GM18511 (cell line): ENCODE results near the gene SNX15.

Source experiments
- ATAC-seq: cut with Tn5 transposase; IDR thresholded peaks from one replicate; pipeline ENCODE4 v1.9.1; 2021; ENCODE audit warnings: mild to moderate bottlenecking, moderate library complexity; ENCODE audit not compliant: unreplicated experiment

The SNX15 gene

DNA sequence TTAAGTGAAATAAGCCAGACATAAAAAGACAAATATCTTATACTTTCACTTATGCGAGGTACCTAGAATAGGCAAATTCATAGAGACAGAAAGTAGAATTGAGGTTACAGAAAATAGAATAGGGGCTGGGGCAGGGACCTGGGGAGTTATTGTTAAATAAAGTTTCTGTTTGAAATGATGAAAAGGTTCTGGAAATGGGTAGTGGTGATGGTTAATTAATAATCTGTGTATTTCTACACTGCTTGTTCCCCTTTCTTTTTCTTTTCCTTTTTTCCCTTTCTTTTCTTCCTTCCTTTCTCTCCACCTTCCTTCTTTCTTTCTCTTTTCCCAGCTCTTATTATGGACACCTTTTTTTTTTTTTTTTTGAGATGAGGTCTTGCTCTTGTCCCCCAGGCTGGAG lies 28.3 kb downstream of the SNX15 start:
- no peak for ATAC-seq

DNA sequence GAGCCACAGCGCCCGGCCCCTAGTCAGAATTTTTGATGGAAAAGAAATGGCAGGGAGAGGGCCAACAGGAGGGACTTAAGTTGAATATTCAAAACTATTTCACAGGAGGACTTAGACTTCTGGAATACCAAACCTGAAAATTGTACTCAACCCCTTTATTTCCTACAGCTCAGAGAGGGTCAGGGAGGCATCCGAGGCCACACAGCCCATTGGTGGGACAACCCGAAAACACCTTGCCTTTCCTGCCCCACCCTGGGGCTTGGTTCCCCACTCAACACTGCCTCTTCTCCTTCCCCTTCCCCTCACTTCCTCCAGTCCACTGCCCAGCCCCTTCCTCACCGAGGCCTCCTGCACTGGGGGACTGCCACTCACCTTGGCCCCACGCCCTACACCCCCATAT lies 29.8 kb downstream of the SNX15 start:
- ATAC-seq, result no peak

DNA sequence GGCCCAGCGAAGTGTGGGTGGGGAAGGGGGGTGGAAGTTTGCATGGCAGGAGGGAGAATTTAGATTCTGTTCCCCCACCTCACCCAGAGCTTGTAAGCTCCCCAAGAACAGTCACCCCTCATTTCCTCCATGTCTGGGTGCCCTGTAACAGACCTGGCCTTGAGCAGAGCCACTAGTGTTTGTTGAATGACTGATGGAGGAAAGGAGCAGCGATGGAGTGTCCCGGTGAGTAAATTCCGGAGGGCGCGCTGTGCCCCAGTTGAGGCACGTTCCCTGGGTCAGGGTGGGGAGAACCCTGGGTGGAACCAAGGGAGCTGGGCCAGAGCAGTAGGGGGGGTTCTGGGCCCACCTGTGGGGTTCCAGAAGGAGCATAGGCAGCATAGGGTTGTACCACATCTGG lies 30.3 kb downstream of the SNX15 start:
- ATAC-seq, result no peak

DNA sequence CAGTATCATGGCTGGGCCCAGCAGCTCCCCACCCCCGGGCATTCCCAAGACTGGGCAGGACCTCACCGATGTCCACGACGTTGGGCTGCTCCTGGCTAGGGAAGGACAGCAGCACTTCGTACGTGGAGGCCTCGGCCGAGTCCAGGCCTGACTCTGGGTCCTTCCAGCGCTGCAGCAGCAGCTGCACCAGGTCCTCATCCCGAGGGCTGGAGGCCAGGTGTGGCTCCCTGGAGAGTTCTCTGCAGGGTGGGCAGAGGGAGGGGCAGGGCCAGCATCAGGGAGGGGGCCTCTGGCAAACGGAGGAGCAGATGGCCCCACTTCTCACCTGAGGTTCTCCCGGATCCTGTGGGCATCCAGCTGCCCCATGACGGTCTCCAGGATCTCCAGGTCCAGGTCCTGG lies 30.8 kb downstream of the SNX15 start:
- ATAC-seq, result no peak

DNA sequence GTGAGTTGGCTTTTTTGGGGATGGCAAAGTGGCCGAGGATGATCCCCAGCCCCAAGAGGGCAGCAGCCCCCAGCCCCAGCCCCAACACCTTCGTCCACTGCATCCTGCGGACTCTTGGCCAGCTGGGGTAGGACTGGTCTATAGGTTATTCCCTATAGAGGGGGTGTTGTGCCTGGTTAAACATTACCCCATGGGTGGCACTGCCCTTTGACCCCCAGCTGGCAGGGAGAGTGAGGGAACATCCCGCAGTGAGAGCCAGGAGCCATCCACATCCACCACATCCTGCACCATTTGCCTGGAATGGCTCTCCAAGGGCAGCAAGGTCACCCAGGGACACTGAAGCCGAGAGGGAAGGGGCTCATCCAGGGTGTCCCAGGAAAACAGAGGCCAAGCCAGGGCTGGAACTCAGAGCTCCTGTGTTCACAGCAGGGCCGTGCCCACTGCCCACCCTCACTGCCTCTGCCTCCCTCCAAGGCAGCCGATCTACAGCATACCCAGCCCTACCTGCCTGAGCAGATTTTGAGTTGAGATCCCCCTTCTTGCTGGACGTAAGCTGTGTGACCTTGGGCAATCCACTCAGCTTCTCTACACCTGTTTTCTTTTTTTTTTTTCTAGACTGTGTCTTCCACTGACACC lies 31.3 kb downstream of the SNX15 start, which contains the start of gene NAALADL1:
TSS of gene NAALADL1 (minus strand) at position 135 of the 636 bp plus-strand sequence. CDS start at position 103, 32 bp downstream.
- ATAC-seq, result no peak

DNA sequence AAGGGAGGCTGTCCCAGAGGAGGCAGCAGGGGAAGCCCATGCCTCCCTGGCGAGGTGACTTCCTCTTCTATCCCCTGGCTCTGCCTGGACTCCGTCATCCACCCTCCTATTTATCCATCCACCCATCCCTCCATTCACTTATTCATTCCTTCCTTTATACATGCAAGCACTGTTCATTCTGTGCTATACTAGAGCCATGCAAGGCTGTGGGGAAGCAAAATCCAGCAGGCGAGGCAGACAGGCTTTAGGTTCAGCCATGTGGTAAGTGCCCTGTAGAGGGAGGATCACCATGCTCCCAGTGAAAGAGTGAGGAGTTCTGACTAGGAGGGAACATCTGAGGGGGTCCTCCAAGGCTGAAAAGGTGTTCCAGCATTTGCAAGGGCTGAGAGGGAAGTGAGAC lies 32.3 kb downstream of the SNX15 start:
- no peak for ATAC-seq

DNA sequence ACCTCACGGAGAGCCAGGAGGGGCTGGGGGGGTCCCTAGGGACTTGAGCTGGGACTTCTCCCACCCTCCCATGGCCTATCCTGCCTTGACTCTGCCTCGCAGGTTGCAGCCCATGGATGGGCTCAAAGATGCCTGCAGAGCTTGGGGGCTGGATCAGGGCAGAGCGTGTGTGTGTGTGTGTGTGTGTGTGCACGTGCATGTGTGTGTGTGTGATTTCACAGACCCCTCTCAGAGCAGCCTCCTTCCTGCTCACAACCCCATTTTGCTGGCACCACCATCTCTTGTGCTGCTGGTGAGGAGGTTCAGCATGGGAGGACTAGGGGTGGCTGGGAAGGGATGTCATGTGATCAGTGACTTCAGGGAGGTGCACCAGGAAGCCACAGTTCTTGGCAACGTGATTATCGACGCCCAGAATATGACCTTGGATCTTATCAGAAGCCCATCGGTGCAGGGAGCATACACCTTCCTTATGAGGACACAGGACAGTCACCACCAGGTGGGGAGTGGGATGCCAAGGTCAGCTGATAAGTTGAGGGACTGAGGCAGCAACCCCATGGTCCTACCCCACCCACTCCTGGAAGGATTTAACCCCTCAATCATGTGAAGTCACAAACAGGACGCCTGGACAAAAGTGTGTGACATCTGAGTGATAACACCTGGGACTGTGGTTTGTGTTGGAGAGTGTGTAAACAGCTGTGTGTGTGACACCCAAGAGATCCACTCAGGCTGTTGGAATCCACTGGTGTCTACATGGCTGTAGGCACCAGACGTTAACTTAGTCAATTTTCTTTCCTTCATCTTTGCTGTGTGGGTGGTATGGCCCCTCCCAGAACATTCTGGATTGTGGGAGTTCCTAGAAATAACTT lies 33.0 kb downstream of the SNX15 start:
- no peak for ATAC-seq

DNA sequence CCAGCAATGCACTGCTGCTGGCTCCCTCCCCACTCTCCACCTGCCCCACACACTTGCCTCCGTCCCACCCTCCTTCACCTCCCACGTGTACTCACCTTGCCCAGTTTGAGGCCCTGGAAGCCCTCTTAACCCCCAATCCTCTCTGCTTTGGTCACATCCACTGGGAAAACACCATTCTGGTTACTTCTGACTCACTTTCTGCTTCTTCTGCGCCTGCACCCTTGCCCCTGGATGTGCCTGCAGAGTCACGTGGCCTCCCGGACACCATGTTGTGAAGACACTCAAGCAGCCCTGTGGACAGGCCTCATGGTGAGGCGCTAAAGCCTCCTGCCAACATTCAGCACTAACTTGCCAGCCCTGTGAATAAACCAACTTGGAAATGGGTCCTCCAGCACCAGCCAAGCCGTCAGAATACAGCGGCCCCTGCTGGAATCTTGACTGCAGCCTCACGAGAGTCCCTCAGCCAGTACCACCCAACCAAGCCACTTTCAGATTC lies 33.7 kb downstream of the SNX15 start:
- no peak for ATAC-seq

DNA sequence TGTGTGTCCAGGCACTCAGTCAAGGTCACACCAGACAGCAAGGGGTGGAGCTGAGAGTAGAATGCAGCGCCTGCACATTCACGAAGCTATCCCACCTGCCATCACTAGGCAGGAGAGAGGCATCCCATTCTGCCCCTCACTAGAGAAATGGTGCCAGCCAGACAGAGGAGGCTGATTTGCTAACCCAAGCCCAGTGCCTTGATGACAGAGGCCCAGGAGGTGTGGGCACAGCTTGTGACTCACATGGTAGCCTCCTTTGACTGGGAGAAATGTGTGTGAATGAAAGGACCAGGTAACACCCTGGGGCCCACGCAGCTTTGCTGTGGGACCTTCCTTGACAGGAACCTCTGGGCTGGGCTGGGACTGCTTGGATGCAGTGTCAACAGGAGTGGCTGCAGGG lies 36.3 kb downstream of the SNX15 start:
- no peak for ATAC-seq

DNA sequence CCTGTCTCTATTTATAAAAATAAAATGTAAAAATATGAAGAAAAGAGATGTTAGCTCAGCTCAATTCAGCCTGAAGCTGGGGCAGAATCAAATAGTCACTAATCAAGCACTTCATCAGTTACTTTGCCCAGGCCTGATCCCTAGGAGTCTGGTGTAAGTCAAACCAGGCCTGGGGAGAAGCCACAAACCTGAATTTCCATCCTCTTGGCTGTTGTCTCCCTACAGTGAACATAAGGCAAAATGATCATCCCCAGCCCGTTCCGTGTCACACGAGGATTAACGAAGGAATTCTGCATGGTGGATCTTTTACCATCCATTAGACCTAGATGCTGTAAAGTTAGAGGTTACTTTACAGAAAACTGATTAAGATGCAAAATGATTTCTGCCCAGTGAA lies 37.6 kb downstream of the SNX15 start:
- no peak for ATAC-seq

DNA sequence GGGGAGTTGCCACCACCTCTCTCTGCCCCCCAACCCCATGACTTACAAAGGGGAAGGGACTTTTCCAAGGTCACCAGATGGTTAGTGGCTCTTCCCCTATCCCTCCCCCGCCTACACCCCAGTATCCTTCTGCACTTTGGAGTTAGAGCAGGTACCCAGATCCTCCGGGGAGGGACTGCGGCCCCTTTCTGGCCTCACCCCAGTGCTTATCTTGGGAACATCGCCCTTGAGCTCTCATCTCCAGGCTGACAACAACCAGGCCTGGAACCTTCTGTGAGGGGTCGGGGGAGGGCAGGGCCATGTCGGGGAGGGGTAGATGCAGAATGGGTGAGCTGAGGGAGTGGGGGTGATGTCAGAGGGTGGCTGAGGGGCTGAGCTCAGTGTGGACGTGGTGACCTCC lies 38.6 kb downstream of the SNX15 start:
- ATAC-seq, result no peak

DNA sequence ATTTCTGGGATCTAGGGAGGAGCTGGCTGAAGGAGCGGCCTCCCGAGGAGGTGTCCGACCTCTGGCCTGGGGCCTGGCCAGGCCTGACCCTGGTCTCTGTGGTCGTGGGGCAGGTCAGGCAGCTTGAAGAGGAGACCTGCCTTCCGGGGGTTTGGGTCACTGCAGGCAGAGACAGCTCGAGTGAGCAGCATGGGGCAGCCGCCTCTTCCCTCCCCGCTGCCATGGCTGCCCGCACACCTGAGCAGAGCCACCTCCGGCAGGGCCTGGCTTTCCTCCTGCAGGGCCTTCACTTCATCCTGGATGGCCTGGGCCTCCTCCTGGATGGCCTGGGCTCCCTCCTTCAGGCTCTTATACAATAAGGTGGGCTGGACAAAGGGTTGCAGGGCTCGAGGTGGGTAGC lies 39.1 kb downstream of the SNX15 start:
- no peak for ATAC-seq

DNA sequence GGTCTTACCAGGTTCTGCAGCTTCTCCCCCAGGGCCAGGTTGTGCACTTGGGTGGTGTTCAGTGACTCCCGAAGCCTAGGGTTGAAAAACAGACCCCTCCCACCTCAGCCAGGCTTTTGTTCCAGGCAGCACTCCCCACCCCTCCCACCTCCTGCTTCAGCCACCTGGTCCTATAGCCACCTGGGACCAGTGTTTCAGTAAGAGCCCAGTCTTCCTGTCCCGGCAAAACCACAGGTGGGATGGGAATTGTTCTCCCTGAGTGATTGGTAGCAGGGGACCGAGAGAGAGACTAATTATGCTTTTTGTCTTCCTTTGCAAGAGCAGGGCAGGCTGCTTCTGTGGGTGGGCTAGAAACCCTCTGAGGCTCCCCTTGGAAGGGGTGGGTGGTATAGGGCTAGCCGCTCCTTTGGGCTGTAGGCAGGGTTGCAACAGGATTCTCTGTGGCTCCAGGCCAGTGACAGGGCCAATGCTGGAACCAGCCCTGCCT lies 39.6 kb downstream of the SNX15 start:
- no peak for ATAC-seq

DNA sequence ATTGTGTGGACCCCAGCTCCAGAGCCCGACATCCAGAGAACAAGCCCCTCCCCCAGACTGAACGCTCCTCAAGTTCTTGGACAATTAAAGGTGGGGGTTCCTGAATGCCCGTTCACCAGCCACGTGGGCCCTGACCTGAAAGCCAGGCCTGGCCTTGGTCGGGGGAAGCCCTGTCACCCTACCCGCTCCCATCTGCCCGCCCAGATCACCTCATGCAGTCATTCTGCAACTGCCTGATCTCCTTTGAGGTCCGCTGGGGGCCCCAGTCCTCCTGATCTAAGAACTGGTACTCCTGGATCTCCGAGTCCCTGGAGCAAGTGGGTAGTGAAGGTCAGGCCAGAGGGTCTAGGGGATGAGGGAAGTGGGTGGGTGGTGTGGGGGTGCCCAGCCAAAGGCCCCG lies 40.2 kb downstream of the SNX15 start:
- ATAC-seq, result no peak

DNA sequence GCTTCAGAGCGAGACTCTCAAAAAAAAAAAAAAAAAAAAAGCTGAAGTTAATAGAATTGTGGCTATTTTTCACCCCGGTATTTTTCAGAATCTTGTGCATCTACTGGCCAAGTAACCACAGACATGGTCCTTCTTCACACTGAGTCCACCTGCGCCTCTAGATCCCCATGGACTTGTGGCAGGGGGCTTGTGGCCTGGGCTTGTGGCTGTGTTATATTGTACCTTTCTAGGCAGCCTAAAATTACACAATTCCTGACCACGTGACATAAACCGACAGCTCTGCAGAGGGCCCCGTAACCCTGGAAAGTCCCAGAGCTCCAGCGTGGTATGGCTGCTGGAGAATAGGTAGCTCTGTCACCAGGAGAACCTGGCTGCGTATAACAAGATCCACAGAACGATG lies 42.0 kb downstream of the SNX15 start:
- no peak for ATAC-seq

DNA sequence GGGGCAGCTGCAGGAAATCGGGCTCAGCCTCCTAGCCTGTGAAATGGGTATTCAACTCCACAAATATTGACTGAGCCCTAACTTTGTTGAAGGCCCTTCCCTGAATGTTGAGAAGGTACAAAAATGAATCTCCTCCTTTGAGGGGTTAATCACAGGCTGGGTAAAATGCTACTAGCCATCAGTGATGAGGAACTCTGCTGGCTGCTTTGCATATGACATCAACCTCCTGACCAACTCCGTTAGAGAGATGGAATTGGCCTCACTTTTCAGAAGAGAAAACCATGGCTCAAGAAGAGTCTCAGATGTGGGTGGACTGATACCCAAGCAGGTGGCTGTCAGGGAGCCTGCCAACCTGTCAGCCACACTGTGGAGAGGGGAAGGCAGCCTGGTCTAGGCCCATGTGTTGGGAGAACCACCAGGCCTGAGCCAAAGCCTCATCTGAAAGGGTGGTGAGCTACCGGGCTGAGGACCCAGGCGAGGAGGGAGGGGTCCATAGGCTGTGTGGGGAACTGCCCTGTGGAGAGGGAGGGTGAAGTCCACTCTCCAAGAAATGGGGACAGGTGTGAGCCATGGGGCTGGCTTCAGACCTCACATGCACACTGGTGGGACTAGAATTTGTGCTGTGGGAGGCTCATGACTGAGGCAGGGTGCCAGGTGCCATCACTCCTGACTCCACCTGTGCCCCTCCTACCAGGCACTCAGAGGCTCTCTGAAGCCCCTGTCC lies 44.8 kb downstream of the SNX15 start:
- no peak for ATAC-seq

DNA sequence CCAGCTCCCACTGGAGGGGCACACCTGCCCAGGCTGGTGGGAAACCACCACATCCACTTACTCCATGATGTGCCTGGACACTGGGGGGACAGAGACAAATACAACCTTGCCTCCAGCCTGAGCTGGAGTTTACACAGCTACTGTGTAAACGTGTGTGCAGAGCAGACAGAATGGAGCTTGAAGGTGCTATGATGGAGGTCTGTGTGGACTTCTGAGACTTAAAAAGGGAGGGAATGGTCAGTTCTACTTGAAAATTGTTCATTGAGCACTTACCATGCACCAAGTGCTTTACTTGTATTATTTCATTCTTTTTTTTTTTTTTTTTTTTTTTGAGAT lies 45.4 kb downstream of the SNX15 start:
- ATAC-seq, result no peak

DNA sequence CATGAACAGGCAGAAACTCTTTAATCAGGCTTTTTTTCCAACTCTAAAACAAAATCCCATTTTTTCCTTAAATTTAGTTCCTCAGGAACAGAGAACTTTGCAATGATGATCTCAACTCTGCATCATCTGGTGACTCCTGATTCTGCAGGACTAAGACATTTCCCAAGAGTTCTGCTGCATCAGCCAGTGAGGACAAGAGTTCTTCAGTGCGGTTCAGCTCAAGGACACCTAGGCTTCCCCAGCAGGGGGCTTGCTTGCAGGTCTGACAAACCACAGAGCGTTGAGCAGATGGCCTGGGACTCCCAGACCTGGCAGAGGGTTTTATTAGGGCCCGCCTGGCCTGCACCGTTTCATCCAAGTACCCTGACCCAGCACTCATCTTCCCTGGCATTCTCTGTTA lies 50.2 kb downstream of the SNX15 start:
- no peak for ATAC-seq

DNA sequence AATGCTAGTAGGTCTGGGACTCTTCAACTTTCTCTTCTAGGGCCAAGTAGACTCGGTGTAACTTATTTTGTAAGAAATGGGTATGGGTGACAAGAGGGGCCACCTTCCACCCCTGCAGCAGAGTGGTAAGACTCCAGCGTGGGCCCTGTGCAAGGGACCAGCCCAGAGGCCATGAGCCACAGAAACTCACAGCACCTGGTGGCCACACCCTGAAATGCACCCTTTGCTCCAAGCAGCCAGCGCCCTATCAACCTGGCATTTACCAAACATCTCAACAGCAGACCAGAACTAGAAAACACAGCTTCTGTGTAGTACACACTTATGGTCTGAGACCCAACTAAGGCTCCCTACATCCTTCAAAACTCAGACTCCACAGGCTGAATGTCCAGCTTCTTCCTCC lies 50.9 kb downstream of the SNX15 start:
- ATAC-seq, result no peak

DNA sequence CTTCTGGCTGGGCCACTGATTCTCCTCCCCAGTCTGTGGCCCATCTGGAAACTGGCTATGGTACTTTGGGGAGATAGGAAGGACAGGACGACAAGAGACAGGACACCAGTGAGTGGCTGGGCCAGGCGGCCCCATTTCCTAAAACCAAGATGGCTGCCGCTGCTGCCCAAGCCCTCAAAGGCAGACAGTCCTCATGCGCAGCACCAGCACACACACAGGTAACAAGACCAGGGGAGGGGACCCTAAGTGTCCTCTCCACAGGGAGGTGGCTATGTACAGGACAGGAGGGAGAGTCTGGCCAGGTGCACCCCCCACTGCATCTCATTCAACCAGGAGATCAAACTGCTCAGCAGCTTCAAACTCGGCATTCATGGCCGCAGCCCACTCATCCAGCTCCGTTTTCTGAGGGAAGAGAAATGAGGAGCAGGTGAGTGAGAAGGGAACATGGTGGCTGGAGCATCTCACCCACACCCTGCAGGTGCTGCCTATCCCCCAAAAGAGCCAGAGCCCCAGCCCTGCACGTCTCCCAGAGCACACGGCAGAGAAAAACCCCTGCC lies 51.6 kb downstream of the SNX15 start:
- ATAC-seq, result no peak

DNA sequence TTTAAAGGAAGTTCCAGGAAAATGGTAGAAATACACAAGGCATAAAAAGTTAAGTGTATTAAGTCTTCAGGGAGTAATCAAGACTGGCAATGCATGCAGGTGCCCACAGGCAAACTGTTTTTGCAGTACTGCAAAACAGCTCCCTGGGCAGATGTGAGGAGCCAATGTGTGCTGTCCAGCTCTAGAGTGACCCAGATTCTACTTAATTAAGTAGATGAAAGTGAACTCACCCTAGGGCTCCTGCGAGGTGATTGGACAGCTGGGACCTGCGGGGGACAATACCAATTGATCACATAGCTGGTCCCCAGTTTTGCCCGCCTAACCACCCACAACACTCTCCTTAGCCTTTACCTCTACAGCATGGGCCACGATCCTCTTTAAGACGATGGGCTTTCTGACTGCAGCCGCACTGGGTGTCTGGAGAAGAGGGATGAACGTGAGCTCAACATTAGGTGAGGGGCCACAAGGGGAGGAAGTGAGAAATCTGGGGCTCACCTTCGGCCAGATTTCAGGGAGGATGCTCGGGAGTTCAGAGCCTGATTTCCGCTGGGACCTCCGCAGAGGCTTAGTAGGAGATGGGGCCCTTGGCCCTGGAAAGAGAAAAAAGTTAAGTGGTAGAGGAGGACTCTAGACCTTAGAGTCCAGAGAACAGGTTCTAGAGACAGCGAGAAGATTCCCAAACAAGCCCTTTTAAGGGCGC lies 56.0 kb downstream of the SNX15 start:
- peak; percentile 14 for ATAC-seq
